IPS-15b (cell line): ENCODE data around the gene C9orf43.
A peak's percentile ranks its signal among the peaks of the same experiment; 100 is the strongest.
"Not testable (repeated sequence)": the region's sequence is repeated elsewhere in the genome, so short reads cannot be mapped to it uniquely, and the experiment has no call there.

ENCODE experiments used
- H3K27me3 ChIP-seq: one replicate; pipeline ENCODE4 v1.6.1; 2013; ENCODE audit warnings: low read length; ENCODE audit not compliant: control insufficient read depth, insufficient read depth
- H3K36me3 ChIP-seq: one replicate; pipeline ENCODE4 v1.6.1; 2013; ENCODE audit warnings: low read length; ENCODE audit not compliant: control insufficient read depth, insufficient read depth
- H3K4me1 ChIP-seq: one replicate; pipeline ENCODE4 v1.6.1; 2013; ENCODE audit warnings: mild to moderate bottlenecking, low read length; ENCODE audit not compliant: control insufficient read depth, insufficient read depth
- H3K4me3 ChIP-seq: one replicate; pipeline ENCODE4 v1.5.1; 2013; ENCODE audit warnings: low read depth, low read length
- H3K9ac ChIP-seq: one replicate; pipeline ENCODE4 v1.6.1; 2013; ENCODE audit warnings: low read depth, mild to moderate bottlenecking, low read length
- H3K9me3 ChIP-seq: one replicate; pipeline ENCODE4 v1.6.1; 2013; ENCODE audit warnings: mild to moderate bottlenecking, low read length; ENCODE audit not compliant: control insufficient read depth, insufficient read depth

Gene C9orf43

DNA sequence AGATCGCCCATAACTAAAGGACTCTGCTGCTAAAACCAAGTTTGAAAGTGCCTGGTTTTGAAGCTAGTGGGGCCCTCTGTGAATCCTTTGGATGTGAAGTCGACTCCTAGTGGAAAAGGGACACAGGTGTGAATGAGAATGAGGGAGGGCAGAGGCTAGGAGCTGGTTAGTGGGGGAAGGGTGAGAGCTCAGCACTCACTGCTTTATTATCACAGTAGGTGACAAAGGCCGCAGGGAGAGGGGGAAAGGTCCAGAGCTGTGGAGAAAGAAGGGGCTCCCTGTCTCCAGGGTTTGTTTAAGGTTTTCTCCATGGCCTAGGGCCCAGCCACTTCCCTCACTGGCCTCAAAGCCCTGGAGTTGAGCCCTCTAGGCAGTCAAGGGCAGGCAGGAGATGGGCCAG is 37.3 kb upstream of the C9orf43 start:
- Histone ChIP-seq H3K9me3 (no peaks in the 10 kb centered on the region), H3K36me3 (peaks cover 6% of the 10 kb centered on the region), H3K4me1 (peaks cover 4% of the 10 kb centered on the region), H3K4me3 (no peak overlapping the region), H3K9ac (no peak overlapping the region), H3K27me3 (no peaks in the 10 kb centered on the region)

DNA sequence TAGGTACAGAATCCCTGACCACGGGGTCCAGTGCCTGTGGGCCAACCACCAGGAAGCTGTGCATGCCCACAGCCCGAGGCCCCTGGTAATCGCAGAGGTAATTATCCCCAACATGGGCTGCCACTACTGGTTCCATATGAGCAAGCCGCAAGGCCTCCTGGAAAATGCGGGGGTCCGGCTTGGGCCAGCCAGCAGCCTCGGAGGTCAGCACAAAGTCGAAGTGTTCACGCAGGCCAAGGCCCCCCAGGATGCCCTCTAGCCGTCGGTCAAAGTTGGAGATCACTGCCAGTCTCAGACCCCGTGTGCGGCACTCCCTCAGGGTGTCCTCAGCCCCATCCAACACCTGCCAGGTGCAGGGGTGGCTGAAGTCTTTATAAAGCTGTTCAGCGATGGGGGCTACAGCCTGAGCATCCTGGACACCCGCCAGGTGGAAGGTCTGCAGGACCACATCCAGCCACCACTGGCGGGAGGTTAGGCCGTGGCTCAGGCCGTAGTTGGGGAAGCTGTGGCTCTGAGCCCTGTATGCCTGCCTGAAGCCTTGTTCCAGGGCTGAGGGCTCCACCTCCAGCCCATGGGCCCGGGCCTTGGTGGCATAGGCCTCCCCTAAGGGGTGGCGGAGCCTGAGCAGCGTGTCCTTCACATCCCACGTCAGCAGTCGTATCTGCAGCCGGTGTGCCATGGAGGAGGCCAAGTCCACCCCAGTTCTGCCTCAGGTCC is 36.7 kb upstream of the C9orf43 start:
- Histone ChIP-seq H3K27me3 (no peaks in the 10 kb centered on the region), H3K9me3 (no peaks in the 10 kb centered on the region), H3K4me1 (peaks cover 4% of the 10 kb centered on the region), H3K4me3 (no peak overlapping the region), H3K9ac (no peak overlapping the region), H3K36me3 (peaks cover 6% of the 10 kb centered on the region)

DNA sequence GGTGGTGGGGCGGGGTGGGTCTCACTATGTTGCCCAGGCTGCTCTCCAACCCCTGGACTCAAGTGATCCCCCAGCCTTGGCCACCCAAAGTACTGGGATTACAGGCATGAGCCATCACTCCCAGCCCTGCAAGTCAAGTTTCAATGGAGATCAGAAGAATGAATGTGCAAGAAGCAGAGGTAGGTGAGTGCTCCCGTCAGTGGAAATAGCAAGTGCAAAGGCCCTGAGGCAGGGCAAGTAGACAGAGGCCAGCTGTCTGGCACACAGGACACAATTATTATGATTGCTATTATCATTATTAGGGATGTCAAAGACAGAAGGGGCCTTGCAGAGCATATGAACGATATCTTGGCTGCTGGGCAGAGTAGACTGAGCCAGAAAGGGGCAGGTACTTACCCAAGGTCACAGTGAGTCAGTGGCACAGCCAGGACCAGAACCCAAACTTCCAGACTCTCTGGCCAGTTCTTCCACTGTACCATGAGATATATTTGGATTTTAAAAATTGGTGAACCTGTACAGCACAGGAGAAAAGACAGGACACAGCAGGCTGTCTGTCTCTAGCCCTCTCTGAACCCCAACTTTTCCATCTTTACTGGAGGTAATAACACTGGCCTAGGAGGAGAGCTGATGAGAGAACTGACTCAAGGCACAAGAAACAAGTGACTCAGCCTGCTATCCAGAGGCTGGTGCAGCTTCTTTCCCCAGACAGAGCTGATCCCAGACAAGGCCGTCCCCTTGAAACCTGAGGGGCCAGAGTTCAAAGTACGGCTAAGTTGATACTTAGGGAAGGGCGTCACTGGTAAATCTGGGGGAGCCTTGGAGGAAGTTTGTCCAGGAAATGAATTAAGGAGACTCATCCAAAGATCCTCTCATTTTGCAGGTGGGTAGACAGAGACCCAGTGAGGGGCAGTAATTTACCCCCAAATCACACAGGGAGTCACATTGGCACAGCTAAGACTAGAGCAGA is 35.2 kb upstream of the C9orf43 start:
- peak overlapping the region; percentile 18 for H3K4me3 ChIP-seq
- H3K4me1 ChIP-seq, result peaks cover 4% of the 10 kb centered on the region
- no peaks in the 10 kb centered on the region for H3K9me3 ChIP-seq
- H3K9ac ChIP-seq, result no peak overlapping the region
- H3K36me3 ChIP-seq, result peaks cover 6% of the 10 kb centered on the region
- no peaks in the 10 kb centered on the region for H3K27me3 ChIP-seq

DNA sequence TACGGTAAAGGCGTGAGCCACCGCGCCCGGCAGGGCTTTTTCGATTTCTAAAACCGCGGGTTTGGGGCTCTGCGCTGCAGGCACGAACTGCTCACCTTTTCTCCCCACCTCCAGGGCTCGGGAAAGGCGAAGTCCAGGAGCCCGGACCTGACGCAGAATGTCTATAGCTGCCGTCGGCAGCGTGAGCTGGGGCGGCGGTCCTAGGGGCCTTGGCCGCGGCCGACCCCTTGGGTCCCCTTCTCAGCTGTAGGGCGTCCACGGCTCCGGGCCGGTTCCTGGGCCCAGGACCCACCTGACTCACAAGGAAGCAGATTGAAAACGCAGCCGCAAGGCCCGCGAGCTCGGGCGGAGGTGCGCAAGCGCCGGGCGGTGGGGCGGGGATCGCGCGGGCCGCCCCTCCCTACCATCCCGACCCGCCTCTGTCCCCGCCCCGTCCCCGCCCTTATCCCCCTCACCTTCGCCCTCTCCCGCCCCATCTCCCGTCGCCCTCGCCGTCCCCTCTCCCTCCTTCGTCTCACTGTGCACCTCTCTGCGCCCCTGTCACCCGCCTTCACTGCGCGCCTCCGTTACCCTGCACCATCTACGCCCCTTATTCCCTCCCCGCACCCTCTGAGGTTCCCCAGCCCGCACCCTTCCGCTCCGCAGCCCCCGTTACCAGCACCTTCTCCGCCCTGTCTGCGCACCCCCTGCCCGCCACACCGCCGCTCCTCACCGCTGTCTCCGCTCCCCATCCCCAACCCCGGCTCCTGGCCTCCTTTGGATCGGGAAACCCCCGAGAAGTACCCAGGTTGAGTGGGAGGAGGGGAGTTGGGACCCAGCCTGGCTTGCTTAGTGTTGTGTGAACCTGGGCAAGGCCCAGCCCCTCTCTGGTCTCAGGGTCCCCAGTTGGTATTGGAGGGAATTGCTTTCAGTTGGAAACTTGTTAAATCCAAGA is 33.6 kb upstream of the C9orf43 start, which contains the start of gene HDHD3:
Gene HDHD3, minus strand, starts transcription at position 353 of the 934 bp plus-strand sequence. CDS start 2,632 bp downstream, outside the sequence.
- Histone ChIP-seq H3K4me3 (peak within 1 kb of the TSS; percentile 86), H3K27me3 (no peaks in the 10 kb centered on the region), H3K9me3 (no peaks in the 10 kb centered on the region), H3K9ac (peak within 1 kb of the TSS; percentile 81), H3K36me3 (peaks cover 6% of the 10 kb centered on the region), H3K4me1 (peaks cover 4% of the 10 kb centered on the region)

DNA sequence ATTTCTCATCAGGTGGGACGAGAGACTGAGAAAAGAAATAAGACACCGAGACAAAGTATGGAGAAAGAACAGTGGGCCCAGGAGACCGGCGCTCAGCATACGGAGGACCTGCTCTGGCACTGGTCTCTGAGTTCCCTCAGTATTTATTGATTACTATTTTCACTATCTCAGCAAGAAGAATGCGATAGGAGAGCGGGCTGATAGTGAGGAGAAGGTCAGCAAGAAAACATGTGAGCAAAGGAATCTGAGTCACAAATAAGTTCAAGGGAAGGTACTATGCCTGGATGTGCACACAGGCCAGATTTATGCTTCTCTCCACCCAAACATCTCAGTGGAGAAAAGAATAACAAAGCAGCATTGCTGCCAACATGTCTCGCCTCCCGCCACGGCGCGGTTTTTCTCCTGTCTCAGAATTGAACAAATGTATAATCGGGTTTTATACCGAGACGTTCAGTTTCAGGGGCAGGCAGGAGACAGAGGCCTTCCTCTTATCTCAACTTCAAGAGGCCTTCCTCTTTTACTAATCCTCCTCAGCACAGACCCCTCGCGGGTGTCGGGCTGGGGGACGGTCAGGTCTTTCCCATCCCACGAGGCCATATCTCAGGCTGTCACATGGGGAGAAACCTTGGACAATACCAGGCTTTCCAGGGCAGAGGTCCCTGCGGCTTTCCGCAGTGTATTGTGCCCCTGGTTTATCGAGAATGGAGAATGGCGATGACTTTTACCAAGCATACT is 31.3 kb upstream of the C9orf43 start:
- H3K9ac ChIP-seq, H3K4me3 ChIP-seq, H3K4me1 ChIP-seq, H3K9me3 ChIP-seq, H3K36me3 ChIP-seq, H3K27me3 ChIP-seq: not testable (repeated sequence)

DNA sequence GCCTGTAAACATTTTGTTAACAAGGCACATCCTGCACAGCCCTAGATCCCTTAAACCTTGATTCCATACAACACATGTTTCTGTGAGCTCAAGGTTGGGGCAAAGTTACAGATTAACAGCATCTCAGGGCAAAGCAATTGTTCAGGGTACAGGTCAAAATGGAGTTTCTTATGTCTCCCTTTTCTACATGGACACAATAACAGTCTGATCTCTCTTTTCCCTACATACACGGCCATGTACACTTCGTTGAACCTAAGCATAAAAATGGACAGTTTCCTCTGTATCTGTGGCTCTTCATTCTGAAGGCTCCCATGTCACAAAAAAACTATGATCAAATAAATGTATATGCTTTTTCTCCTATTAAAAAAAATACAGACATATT is 30.7 kb upstream of the C9orf43 start:
- H3K9me3 ChIP-seq, result not testable (repeated sequence)

DNA sequence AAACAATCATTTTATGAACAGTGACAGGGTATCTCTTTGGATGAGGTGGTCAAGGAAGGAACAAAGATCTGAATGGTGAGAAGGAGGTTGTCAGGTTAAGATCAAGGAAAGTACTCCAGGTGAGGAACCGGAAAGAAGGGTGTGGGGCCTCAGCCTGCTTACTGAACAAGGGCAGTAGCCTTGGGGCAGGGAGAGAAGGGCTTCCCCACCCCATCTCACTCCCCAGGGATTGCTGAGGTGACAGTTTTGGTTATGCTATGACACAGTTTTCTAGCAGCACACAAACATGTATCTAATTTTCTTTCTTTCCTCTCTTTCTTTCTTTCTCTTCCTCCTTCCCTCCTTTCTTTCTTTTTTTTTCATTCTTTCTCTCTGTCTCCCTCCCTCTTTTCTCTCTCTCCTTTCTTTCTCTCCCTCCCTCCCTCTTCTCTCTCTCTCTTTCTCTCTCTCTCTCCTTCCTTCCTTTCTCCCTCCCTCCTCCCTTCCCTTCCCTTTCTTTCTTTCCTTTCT is 29.6 kb upstream of the C9orf43 start:
- H3K27me3 ChIP-seq, result no peaks in the 10 kb centered on the region
- H3K4me3 ChIP-seq, result no peak overlapping the region
- no peaks in the 10 kb centered on the region for H3K9me3 ChIP-seq
- H3K4me1 ChIP-seq, result no peaks in the 10 kb centered on the region
- H3K9ac ChIP-seq, result no peak overlapping the region
- H3K36me3 ChIP-seq, result no peaks in the 10 kb centered on the region

More for the DNA sequence above, 30.7 kb upstream of the C9orf43 start:
- not testable (repeated sequence) for H3K4me1 ChIP-seq, H3K9ac ChIP-seq, H3K4me3 ChIP-seq, H3K27me3 ChIP-seq, H3K36me3 ChIP-seq

DNA sequence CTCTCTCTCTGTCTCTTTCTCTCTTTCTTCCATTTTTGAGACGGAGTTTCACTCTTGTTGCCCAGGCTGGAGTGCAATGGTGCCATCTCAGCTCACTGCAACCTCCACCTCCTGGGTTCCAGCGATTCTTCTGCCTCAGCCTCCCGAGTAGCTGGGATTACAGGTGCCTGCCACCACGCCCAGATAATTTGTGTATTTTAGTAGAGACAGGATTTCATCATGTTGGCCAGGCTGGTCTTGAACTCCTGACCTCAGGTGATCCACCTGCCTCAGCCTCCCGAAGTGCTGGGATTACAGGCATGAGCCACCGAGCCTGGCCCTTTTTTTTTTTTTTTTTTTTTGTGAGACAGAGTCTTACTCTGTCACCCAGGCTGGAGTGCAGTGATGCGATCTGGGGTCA is 29.1 kb upstream of the C9orf43 start:
- H3K36me3 ChIP-seq, H3K4me1 ChIP-seq, H3K9ac ChIP-seq, H3K27me3 ChIP-seq, H3K9me3 ChIP-seq, H3K4me3 ChIP-seq: not testable (repeated sequence)

DNA sequence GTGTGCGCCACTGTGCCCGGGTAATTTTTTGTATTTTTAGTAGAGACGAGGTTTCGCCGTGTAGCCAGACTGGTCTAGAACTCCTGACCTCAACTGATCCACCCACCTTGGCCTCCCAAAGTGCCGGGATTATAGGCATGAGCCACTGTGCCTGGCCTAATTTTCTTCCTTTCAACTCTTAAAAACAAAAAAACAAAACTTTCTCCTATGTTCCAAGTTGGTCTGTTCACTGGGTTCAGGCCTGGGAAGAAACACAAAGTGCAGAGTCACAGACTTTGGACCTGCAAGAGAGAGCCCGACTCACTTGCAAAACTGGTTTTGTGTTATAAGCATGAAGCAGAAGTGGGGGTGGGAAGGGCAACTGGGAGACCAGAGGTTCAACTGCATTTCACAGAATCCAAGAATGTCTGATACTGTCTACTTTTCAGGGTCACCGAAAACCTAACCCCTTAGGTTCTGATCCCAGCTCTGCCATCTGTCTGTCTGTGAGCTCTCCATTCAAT is 28.6 kb upstream of the C9orf43 start:
- Histone ChIP-seq H3K4me3 (no peak overlapping the region), H3K9me3 (no peaks in the 10 kb centered on the region), H3K4me1 (no peaks in the 10 kb centered on the region), H3K9ac (no peak overlapping the region), H3K27me3 (no peaks in the 10 kb centered on the region), H3K36me3 (no peaks in the 10 kb centered on the region)

DNA sequence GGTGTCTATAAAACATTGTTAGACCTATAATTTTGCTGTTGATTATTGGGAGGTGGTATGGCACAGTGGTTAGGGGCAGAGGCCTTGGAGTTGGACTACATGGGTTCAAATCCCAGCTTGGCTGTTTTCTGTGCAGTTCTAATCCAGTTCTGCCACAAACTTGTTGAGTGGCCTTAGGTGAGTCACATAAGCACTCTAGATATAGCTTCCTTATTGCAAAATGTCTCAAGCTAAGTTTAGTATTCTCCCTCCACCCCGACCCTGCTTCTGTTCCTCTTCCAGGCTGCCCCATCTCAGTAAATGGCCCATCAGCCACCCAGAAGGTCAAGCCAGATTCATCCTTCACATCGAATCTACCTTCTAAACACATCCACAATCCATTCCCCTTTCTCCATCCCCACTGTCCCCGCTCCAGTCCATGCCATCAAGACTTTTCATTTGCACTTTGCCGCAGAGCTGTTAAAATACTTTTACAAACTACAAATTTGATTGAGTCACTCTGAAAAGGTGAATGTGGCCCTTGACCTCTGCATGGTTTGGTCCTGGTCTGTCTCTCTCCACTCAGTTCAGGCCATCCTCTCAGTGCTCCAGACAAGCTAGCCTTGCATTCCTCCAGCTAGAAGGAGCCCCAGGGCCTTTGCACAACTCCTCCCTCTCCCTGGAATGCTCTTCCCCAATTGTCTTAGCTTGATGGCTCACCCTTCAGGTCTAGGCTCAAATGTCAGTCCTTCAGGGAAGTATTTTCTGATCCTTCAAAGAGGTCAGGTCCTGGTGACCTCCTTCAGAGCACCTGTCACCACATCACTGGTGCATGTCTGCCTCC is 23.8 kb upstream of the C9orf43 start:
- H3K4me3 ChIP-seq, result no peak overlapping the region
- H3K4me1 ChIP-seq, result no peaks in the 10 kb centered on the region
- no peak overlapping the region for H3K9ac ChIP-seq
- H3K9me3 ChIP-seq, result no peaks in the 10 kb centered on the region
- H3K27me3 ChIP-seq, result no peaks in the 10 kb centered on the region
- peaks cover 11% of the 10 kb centered on the region for H3K36me3 ChIP-seq
